C4-2B (cell line): ENCODE measurements around the gene RFT1.

Source experiments
- CTCF ChIP-seq: fragments of 450-650 bp; conservative IDR thresholded peaks from 2 replicates; pipeline ENCODE4 v1.5.1; 2017; ENCODE audit warnings: mild to moderate bottlenecking
- ZFX ChIP-seq: fragments of 450-650 bp; IDR thresholded peaks from 2 replicates; pipeline ENCODE4 v1.6.1; 2017

- TF ChIP-seq CTCF = no peak
- no peak for TF ChIP-seq ZFX
These were observed 25.5 kb downstream of the RFT1 start for GRCh38 chr3:53104762-53105161.
